ENCODE results near the gene APEX1.

- TF ChIP-seq PBX3 (IDR thresholded peaks at IDR 0.05) (no peak), CTCF (IDR thresholded peaks at IDR 0.05) (no peak), TEAD4 (IDR thresholded peaks at IDR 0.05; ENCODE audit: borderline replicate concordance, insufficient read depth) (no peak), EZH2phosphoT487 (IDR thresholded peaks at IDR 0.05; ENCODE audit: borderline replicate concordance, low read depth) (no peak), RXRA (IDR thresholded peaks at IDR 0.05; ENCODE audit: borderline replicate concordance, low read depth) (no peak), POLR2AphosphoS5 (IDR thresholded peaks at IDR 0.05; ENCODE audit: low read depth, low read length) (no peak)
Measured at GRCh38 chr14:20438664-20439063, 16.4 kb upstream of the APEX1 start.

Data from SK-N-SH (cell line).